PC-9 (cell line): ENCODE measurements around the gene SHISA6.

ENCODE experiments used
- EZH2 ChIP-seq: fragments of 200-600 bp; sonication (generic); IDR thresholded peaks from 2 replicates; pipeline ENCODE4 v1.8.0; 2017; ENCODE audit warnings: antibody characterized with exemption, low read depth
- TF ChIP-seq, protein P1 (sequence below): fragments of 200-600 bp; sonication (generic); conservative IDR thresholded peaks from 2 replicates; pipeline ENCODE4 v1.6.1; 2017; ENCODE audit warnings: mixed run types, antibody characterized with exemption, mild to moderate bottlenecking, moderate library complexity

DNA sequence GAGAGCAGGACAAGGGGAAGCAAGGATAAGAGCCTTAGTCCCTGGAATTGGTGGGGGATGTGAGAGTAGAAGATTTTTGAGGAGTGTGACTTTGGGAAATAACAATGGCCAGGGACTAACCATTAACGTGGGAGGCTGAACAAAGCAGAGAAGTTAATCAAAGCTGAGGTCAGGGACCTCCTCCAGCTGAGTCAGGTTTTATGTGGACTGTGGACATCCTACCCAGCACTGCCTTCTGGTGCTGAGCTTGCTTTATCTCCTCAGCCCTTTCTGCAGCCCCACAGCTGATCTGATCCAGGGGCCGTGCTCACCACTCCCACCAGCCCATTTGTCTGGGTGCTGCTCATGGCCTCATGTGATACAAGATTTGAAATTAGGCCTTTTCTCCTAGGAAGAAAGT lies 146.6 kb downstream of the SHISA6 start:
- TF ChIP-seq, protein P1, sequence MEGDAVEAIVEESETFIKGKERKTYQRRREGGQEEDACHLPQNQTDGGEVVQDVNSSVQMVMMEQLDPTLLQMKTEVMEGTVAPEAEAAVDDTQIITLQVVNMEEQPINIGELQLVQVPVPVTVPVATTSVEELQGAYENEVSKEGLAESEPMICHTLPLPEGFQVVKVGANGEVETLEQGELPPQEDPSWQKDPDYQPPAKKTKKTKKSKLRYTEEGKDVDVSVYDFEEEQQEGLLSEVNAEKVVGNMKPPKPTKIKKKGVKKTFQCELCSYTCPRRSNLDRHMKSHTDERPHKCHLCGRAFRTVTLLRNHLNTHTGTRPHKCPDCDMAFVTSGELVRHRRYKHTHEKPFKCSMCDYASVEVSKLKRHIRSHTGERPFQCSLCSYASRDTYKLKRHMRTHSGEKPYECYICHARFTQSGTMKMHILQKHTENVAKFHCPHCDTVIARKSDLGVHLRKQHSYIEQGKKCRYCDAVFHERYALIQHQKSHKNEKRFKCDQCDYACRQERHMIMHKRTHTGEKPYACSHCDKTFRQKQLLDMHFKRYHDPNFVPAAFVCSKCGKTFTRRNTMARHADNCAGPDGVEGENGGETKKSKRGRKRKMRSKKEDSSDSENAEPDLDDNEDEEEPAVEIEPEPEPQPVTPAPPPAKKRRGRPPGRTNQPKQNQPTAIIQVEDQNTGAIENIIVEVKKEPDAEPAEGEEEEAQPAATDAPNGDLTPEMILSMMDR: no peak
- no peak for TF ChIP-seq EZH2
